Measurements from ENCODE around the gene BCL2L13.
A peak's percentile ranks its signal among the peaks of the same experiment; 100 is the strongest.

The BCL2L13 gene

GRCh38 chr22:17774926-17775685, 136.5 kb downstream of the BCL2L13 start:
- no peaks in the 10 kb centered on the region for H3K9me3 ChIP-seq (replicated peaks; ENCODE audit: insufficient read depth, low read length)
- H3K9ac ChIP-seq (ENCODE audit: low read length), result peak overlapping the region; percentile 63; the same call in 1 of the 2 replicates
- H4K20me1 ChIP-seq (ENCODE audit: insufficient read depth, low read length), result peaks cover 6% of the 10 kb centered on the region; the same call in 1 of the 2 replicates
- peaks cover 11% of the 10 kb centered on the region; the same call in 1 of the 2 replicates for H3K4me1 ChIP-seq (ENCODE audit: low read length)
- H3K36me3 ChIP-seq (replicated peaks; ENCODE audit: insufficient read depth, low read length), result no peaks in the 10 kb centered on the region
- peaks cover 64% of the 10 kb centered on the region for H3K79me2 ChIP-seq (ENCODE audit: low read length)
- no peak for DNase-seq
- peaks cover 8% of the 10 kb centered on the region for H3F3A ChIP-seq (ENCODE audit: insufficient read depth, low read length)
- H3K9me2 ChIP-seq (replicated peaks; ENCODE audit: insufficient read depth, low read length), result no peaks in the 10 kb centered on the region
- no peak for TF ChIP-seq EZH2phosphoT487 (IDR thresholded peaks at IDR 0.05; ENCODE audit: low read length)
- no peak for TF ChIP-seq EZH2 (optimal IDR thresholded peaks at IDR 0.05; ENCODE audit: low read depth, low read length)
- no peak for TF ChIP-seq CTCF (IDR thresholded peaks at IDR 0.05; ENCODE audit: low read length)
- no peaks in the 10 kb centered on the region for H3K27me3 ChIP-seq (replicated peaks; ENCODE audit: insufficient read depth, low read length)
- peak overlapping the region; percentile 72; the same call in 1 of the 2 replicates for H2AFZ ChIP-seq (ENCODE audit: low read length)
- peak overlapping the region; percentile 94; the same call in 1 of the 2 replicates for H3K4me2 ChIP-seq (ENCODE audit: low read depth, low read length)
- H3K4me3 ChIP-seq (ENCODE audit: low read length), result peak overlapping the region; percentile 65
- H3K27ac ChIP-seq (ENCODE audit: low read length), result no peak overlapping the region; the same call in 1 of the 2 replicates

GRCh38 chr22:17775781-17776465, 137.4 kb downstream of the BCL2L13 start:
- Histone ChIP-seq H3K4me1 (ENCODE audit: low read length) (peaks cover 11% of the 10 kb centered on the region; the same call in 1 of the 2 replicates), H2AFZ (ENCODE audit: low read length) (no peak overlapping the region), H3K27ac (ENCODE audit: low read length) (no peak overlapping the region), H3K4me2 (ENCODE audit: low read depth, low read length) (no peak overlapping the region), H3K9me2 (replicated peaks; ENCODE audit: insufficient read depth, low read length) (no peaks in the 10 kb centered on the region), H3K4me3 (ENCODE audit: low read length) (no peak overlapping the region), H3K27me3 (replicated peaks; ENCODE audit: insufficient read depth, low read length) (no peaks in the 10 kb centered on the region), H3K36me3 (replicated peaks; ENCODE audit: insufficient read depth, low read length) (no peaks in the 10 kb centered on the region), H3K79me2 (ENCODE audit: low read length) (peaks cover 56% of the 10 kb centered on the region), H3F3A (ENCODE audit: insufficient read depth, low read length) (peaks cover 8% of the 10 kb centered on the region), H3K9me3 (replicated peaks; ENCODE audit: insufficient read depth, low read length) (no peaks in the 10 kb centered on the region), H3K9ac (ENCODE audit: low read length) (no peak overlapping the region), H4K20me1 (ENCODE audit: insufficient read depth, low read length) (peaks cover 6% of the 10 kb centered on the region; the same call in 1 of the 2 replicates)
- no peak for TF ChIP-seq CTCF (IDR thresholded peaks at IDR 0.05; ENCODE audit: low read length)
- no peak for TF ChIP-seq EZH2 (optimal IDR thresholded peaks at IDR 0.05; ENCODE audit: low read depth, low read length)
- TF ChIP-seq EZH2phosphoT487 (IDR thresholded peaks at IDR 0.05; ENCODE audit: low read length), result no peak
- DNase-seq, result no peak

GRCh38 chr22:17777005-17777716, 138.6 kb downstream of the BCL2L13 start:
- Histone ChIP-seq H3K27me3 (replicated peaks; ENCODE audit: insufficient read depth, low read length) (no peaks in the 10 kb centered on the region), H3K79me2 (ENCODE audit: low read length) (peaks cover 44% of the 10 kb centered on the region), H3K4me1 (ENCODE audit: low read length) (peaks cover 7% of the 10 kb centered on the region; the same call in 1 of the 2 replicates), H3K27ac (ENCODE audit: low read length) (peak overlapping the region; percentile 93), H3K4me2 (ENCODE audit: low read depth, low read length) (peak overlapping the region; percentile 82), H3K9ac (ENCODE audit: low read length) (peak overlapping the region; percentile 91), H4K20me1 (ENCODE audit: insufficient read depth, low read length) (peaks cover 6% of the 10 kb centered on the region; the same call in 1 of the 2 replicates), H3F3A (ENCODE audit: insufficient read depth, low read length) (peaks cover 8% of the 10 kb centered on the region), H2AFZ (ENCODE audit: low read length) (peak overlapping the region; percentile 68), H3K9me2 (replicated peaks; ENCODE audit: insufficient read depth, low read length) (no peaks in the 10 kb centered on the region), H3K36me3 (replicated peaks; ENCODE audit: insufficient read depth, low read length) (no peaks in the 10 kb centered on the region), H3K4me3 (ENCODE audit: low read length) (peak overlapping the region; percentile 80), H3K9me3 (replicated peaks; ENCODE audit: insufficient read depth, low read length) (no peaks in the 10 kb centered on the region)
- TF ChIP-seq EZH2phosphoT487 (IDR thresholded peaks at IDR 0.05; ENCODE audit: low read length), result no peak
- no peak for TF ChIP-seq EZH2 (optimal IDR thresholded peaks at IDR 0.05; ENCODE audit: low read depth, low read length)
- no peak for TF ChIP-seq CTCF (IDR thresholded peaks at IDR 0.05; ENCODE audit: low read length)
- peak; percentile 81 for DNase-seq

Data from MM.1S (cell line).